HepG2 (cell line): ENCODE measurements around the gene SCN7A. TPM values are rescaled to one million over a fixed set of nuclear protein-coding genes. Genes with fewer than 3 reads are reported as not detected.
A peak's percentile ranks its signal among the peaks of the same experiment; 100 is the strongest.

ENCODE experiments used
- DNMT1 ChIP-seq: sonication (generic); formaldehyde crosslinking; IDR thresholded peaks from 2 replicates; pipeline ENCODE4 v1.5.1; 2020; ENCODE audit warnings: mild to moderate bottlenecking, missing genetic modification reagents
- FOXM1 ChIP-seq: sonication (generic); formaldehyde crosslinking; IDR thresholded peaks from 2 replicates; pipeline ENCODE4 v1.5.0; 2020; ENCODE audit warnings: missing genetic modification reagents
- GTF2F1 ChIP-seq: fragments of 150-350 bp; IDR thresholded peaks from 2 replicates; pipeline ENCODE4 v1.6.1; 2014; ENCODE audit warnings: low read length
- ISX ChIP-seq: sonication (generic); formaldehyde crosslinking; conservative IDR thresholded peaks from 2 replicates; pipeline ENCODE4 v1.5.0; 2020; ENCODE audit warnings: missing genetic modification reagents
- KDM4B ChIP-seq: sonication (generic); formaldehyde crosslinking; IDR thresholded peaks from 2 replicates; pipeline ENCODE4 v1.4.0; 2020; ENCODE audit warnings: missing genetic modification reagents
- MTF1 ChIP-seq: sonication (generic); formaldehyde crosslinking; IDR thresholded peaks from 2 replicates; pipeline ENCODE4 v1.5.0; 2020; ENCODE audit warnings: missing genetic modification reagents
- NBN ChIP-seq: fragments of 450-650 bp; conservative IDR thresholded peaks from 2 replicates; pipeline ENCODE4 v1.6.1; 2017
- NR2F2 ChIP-seq: IDR thresholded peaks from 2 replicates; pipeline ENCODE4 v1.6.1; 2012; ENCODE audit warnings: low read depth, inconsistent platforms, borderline replicate concordance
- PAWR ChIP-seq: sonication (generic); formaldehyde crosslinking; IDR thresholded peaks from 2 replicates; pipeline ENCODE4 v1.4.0; 2020; ENCODE audit warnings: missing genetic modification reagents, mild to moderate bottlenecking, borderline replicate concordance
- PHF5A ChIP-seq: IDR thresholded peaks from one replicate; pipeline ENCODE4 v1.6.1; 2018; ENCODE audit warnings: low read depth, missing genetic modification reagents; ENCODE audit not compliant: unreplicated experiment
- RAD51 ChIP-seq: fragments of 450-650 bp; IDR thresholded peaks from 2 replicates; pipeline ENCODE4 v1.6.1; 2016; ENCODE audit warnings: borderline replicate concordance
- SYNCRIP ChIP-seq: fragments of 200-400 bp; formaldehyde crosslinking; IDR thresholded peaks from 2 replicates; pipeline ENCODE4 v1.6.1; 2018; ENCODE audit warnings: mild to moderate bottlenecking, low read depth, low read length; ENCODE audit not compliant: insufficient read depth
- TBP ChIP-seq: sonication (generic); formaldehyde crosslinking; IDR thresholded peaks from 2 replicates; pipeline ENCODE4 v1.5.0; 2020; ENCODE audit warnings: missing genetic modification reagents
- TOPORS ChIP-seq: sonication (generic); formaldehyde crosslinking; IDR thresholded peaks from 2 replicates; pipeline ENCODE4 v1.8.0; 2023; ENCODE audit warnings: mild to moderate bottlenecking, missing genetic modification reagents
- TSC22D2 ChIP-seq: sonication (generic); formaldehyde crosslinking; IDR thresholded peaks from 2 replicates; pipeline ENCODE4 v1.5.1; 2020; ENCODE audit warnings: missing genetic modification reagents, mild to moderate bottlenecking, borderline replicate concordance
- WIZ ChIP-seq: sonication (generic); formaldehyde crosslinking; IDR thresholded peaks from 2 replicates; pipeline ENCODE4 v1.5.1; 2020; ENCODE audit warnings: mild to moderate bottlenecking, missing genetic modification reagents
- ZKSCAN1 ChIP-seq: fragments of 150-350 bp; IDR thresholded peaks from 2 replicates; pipeline ENCODE4 v1.6.1; 2014; ENCODE audit warnings: low read length
- ZNF644 ChIP-seq: IDR thresholded peaks from 2 replicates; pipeline ENCODE4 v1.6.1; 2016; ENCODE audit warnings: low read depth
- ZNF749 ChIP-seq: sonication (generic); formaldehyde crosslinking; IDR thresholded peaks from 2 replicates; pipeline ENCODE4 v1.8.0; 2022; ENCODE audit warnings: mild to moderate bottlenecking, missing genetic modification reagents, moderate library complexity, borderline replicate concordance
- ZNF782 ChIP-seq: sonication (generic); formaldehyde crosslinking; IDR thresholded peaks from 2 replicates; pipeline ENCODE4 v1.4.0; 2020; ENCODE audit warnings: missing genetic modification reagents, mild to moderate bottlenecking, borderline replicate concordance
- ZNF83 ChIP-seq: sonication (generic); formaldehyde crosslinking; IDR thresholded peaks from 2 replicates; pipeline ENCODE4 v1.4.0; 2020; ENCODE audit warnings: missing genetic modification reagents, mild to moderate bottlenecking, borderline replicate concordance
- ZSCAN31 ChIP-seq: sonication (generic); formaldehyde crosslinking; IDR thresholded peaks from 2 replicates; pipeline ENCODE4 v1.5.0; 2020; ENCODE audit warnings: low read depth, mild to moderate bottlenecking, missing genetic modification reagents
- polyA plus RNA-seq, 8 experiments: library from polyadenylated mRNA; depleted of rRNA in 3 of 8; stranded (reverse) in 7 of 8; unstranded in 1 of 8; fragments of >200 nt; fragmentation: Illumina TruSeq in 4 of 8; extraction: Trizol in 4 of 8; gene quantifications; 2 replicates each; pipeline versions ENCODE4 v1.2.1 to v1.2.3, GENCODE V29; 2011 to 2016; ENCODE audit warnings: low read depth in 4 of 8, missing spikeins in 1 of 8, mixed read lengths in 1 of 8; ENCODE audit not compliant: insufficient read depth in 1 of 8
- total RNA-seq, 5 experiments: library from RNA; depleted of rRNA; stranded (reverse); fragments of >200 nt; fragmentation: Illumina TruSeq; extraction: Trizol; gene quantifications; 2 replicates each; pipeline ENCODE4 v1.2.3, GENCODE V29; 2016; ENCODE audit warnings: low read depth in 1 of 5
- TF ChIP-seq, protein P1 (sequence below): sonication (generic); formaldehyde crosslinking; IDR thresholded peaks from 2 replicates; pipeline ENCODE4 v1.9.0; 2021; ENCODE audit warnings: missing genetic modification reagents, borderline replicate concordance
- TF ChIP-seq, protein P2 (sequence below): sonication (generic); formaldehyde crosslinking; IDR thresholded peaks from 2 replicates; pipeline ENCODE4 v1.4.0; 2020; ENCODE audit warnings: mild to moderate bottlenecking, missing genetic modification reagents
- TF ChIP-seq, protein P3 (sequence below): sonication (generic); formaldehyde crosslinking; IDR thresholded peaks from 2 replicates; pipeline ENCODE4 v1.8.0; 2022; ENCODE audit warnings: missing genetic modification reagents, mild to moderate bottlenecking, inconsistent platforms, borderline replicate concordance

SCN7A gene
- total and polyA plus RNA-seq, 2 of the 13 experiments (the other 11 are each of a cell fraction or from before 2014, with no cell fraction given) = 0.01 TPM; not detected in 1

DNA sequence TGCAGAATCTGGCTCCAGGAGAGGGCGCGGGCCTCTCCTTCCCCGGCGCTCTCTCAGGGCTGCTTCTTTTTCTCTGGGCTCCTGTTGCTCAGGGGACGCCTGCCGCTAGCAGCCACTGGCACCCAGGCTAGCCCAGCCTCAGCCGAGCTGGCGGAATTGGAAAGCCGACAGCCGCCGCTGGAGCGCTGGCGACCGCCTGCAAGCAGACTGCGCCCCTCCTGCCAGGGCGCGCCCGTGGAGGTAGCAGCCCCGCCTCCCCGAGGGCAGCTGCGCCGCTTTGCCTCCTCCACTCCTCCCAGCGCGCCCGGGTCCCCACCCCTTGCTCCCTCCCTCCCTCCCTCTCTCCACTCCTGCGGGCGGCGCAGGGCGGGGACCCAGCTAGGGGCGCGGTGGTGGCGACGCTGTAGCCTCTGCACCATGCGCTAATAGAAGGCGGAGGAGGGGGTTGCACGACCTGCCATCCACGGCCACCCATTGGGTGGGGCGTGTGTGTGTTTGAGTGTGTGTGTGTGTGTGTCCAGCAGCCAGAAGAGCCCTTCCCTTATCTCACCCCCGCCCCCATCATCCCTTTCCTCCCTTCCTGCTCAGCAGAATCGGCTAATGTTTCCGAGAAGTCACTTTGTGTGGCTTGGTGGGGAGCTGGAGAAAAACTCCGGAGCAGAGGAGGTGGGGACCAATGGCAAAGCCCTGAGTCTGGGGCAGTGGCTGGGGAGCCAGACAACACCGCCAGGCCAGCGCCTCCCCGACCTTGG lies 118.1 kb downstream of the SCN7A start, which contains the start of gene SCN9A (continued):
- TF ChIP-seq, protein P1, sequence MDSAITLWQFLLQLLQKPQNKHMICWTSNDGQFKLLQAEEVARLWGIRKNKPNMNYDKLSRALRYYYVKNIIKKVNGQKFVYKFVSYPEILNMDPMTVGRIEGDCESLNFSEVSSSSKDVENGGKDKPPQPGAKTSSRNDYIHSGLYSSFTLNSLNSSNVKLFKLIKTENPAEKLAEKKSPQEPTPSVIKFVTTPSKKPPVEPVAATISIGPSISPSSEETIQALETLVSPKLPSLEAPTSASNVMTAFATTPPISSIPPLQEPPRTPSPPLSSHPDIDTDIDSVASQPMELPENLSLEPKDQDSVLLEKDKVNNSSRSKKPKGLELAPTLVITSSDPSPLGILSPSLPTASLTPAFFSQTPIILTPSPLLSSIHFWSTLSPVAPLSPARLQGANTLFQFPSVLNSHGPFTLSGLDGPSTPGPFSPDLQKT (CRISPR knock-in tag) = no peak
- no peak for TF ChIP-seq RAD51
- TF ChIP-seq ISX (CRISPR knock-in tag) = no peak
- TF ChIP-seq ZNF782 (CRISPR knock-in tag) = no peak; the same call in 1 of the 2 replicates
- TF ChIP-seq ZNF749 = no peak
- 0 out of 2 replicates have a peak, but pooled peaks have one; percentile 17 for TF ChIP-seq ZKSCAN1
- TF ChIP-seq TSC22D2 (CRISPR knock-in tag) = peak; percentile 64; the same call in 1 of the 2 replicates
- TF ChIP-seq SYNCRIP = no peak
- TF ChIP-seq NBN = no peak
- TF ChIP-seq, protein P2, sequence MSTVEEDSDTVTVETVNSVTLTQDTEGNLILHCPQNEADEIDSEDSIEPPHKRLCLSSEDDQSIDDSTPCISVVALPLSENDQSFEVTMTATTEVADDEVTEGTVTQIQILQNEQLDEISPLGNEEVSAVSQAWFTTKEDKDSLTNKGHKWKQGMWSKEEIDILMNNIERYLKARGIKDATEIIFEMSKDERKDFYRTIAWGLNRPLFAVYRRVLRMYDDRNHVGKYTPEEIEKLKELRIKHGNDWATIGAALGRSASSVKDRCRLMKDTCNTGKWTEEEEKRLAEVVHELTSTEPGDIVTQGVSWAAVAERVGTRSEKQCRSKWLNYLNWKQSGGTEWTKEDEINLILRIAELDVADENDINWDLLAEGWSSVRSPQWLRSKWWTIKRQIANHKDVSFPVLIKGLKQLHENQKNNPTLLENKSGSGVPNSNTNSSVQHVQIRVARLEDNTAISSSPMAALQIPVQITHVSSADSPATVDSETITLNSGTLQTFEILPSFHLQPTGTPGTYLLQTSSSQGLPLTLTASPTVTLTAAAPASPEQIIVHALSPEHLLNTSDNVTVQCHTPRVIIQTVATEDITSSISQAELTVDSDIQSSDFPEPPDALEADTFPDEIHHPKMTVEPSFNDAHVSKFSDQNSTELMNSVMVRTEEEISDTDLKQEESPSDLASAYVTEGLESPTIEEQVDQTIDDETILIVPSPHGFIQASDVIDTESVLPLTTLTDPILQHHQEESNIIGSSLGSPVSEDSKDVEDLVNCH (CRISPR knock-in tag) = no peak
- TF ChIP-seq ZNF83 (CRISPR knock-in tag) = 0 out of 2 replicates have a peak, but pooled peaks have one; percentile 41
- no peak; the same call in 1 of the 2 replicates for TF ChIP-seq NR2F2
- peak; percentile 81; the same call in 1 of the 2 replicates for TF ChIP-seq KDM4B
- no peak; the same call in 1 of the 2 replicates for TF ChIP-seq ZNF644 (CRISPR knock-in tag)
- TF ChIP-seq WIZ = peak; percentile 85; the same call in 1 of the 2 replicates
- TF ChIP-seq TBP (CRISPR knock-in tag) = no peak
- peak; percentile 79; the same call in 1 of the 2 replicates for TF ChIP-seq DNMT1 (CRISPR knock-in tag)
- TF ChIP-seq FOXM1 (CRISPR knock-in tag) = no peak
- TF ChIP-seq PHF5A (CRISPR knock-in tag) = peak; percentile 27
- no peak; the same call in 1 of the 2 replicates for TF ChIP-seq MTF1
- TF ChIP-seq TOPORS (CRISPR knock-in tag) = peak; percentile 47; the same call in 1 of the 2 replicates
- TF ChIP-seq ZSCAN31 (CRISPR knock-in tag) = no peak
- TF ChIP-seq, protein P3, sequence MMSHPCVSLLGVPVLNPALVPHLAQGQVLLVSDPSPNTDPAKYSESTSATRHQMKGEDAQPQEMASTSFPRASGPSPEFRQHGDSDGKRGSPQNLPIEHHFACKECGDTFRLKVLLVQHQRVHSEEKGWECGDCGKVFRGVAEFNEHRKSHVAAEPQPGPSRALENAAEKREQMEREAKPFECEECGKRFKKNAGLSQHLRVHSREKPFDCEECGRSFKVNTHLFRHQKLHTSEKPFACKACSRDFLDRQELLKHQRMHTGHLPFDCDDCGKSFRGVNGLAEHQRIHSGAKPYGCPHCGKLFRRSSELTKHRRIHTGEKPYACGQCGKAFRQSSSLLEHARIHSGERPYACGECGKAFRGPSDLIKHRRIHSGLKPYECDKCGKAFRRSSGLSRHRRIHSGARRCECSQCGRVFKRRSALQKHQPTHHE (CRISPR knock-in tag) = no peak; the same call in 1 of the 2 replicates
- no peak for TF ChIP-seq PAWR (CRISPR knock-in tag)
- TF ChIP-seq GTF2F1 = no peak
